IMR-90 (cell line): Measurements from ENCODE around the gene PRKAG2. TPM values are rescaled to one million over a fixed set of nuclear protein-coding genes. Genes with fewer than 3 reads are reported as not detected.

Experiments used
- ATAC-seq: fragments of 200-7000 bp; cut with Tn5 transposase; 2 replicates; pipeline ENCODE4 v1.9.1; 2020; ENCODE audit warnings: low read depth, mild to moderate bottlenecking, moderate library complexity
- BruUV-seq: library from RNA; stranded (reverse); fragments of 400-500 nt; replicated peaks from 2 replicates; lab custom pipeline; 2021; lab: Mats Ljungman, UMichigan
- CTCF ChIA-PET: fragments of 300-600 bp; formaldehyde crosslinking; extraction: SDS; loops from one replicate; lab custom pipeline; 2021; ENCODE audit warnings: antibody characterized with exemption; lab: Yijun Ruan, JAX
- POLR2A ChIA-PET: fragments of 300-600 bp; sonication (Branson Sonifier 250); formaldehyde crosslinking; loops from one replicate; lab custom pipeline; 2022; ENCODE audit warnings: antibody characterized with exemption; ENCODE audit not compliant: unreplicated experiment; lab: Charles Lee
- DNase-seq: peaks from one replicate; pipeline ENCODE4 v3.0.0; 2013
- H2AFZ ChIP-seq: replicated peaks from 2 replicates; pipeline ENCODE3; 2013; ENCODE audit warnings: low read length, mild to moderate bottlenecking; ENCODE audit not compliant: poor library complexity
- H2AK5ac ChIP-seq: 2 replicates; pipeline ENCODE4 v1.6.1; 2013; ENCODE audit warnings: low read depth, low read length, inconsistent platforms
- H2AK9ac ChIP-seq: replicated peaks from 2 replicates; pipeline ENCODE3; 2013; ENCODE audit warnings: mild to moderate bottlenecking, low read depth, low read length, moderate library complexity; ENCODE audit not compliant: poor library complexity
- H2BK120ac ChIP-seq: 2 replicates; pipeline ENCODE4 v1.6.1; 2013; ENCODE audit warnings: low read depth, low read length, inconsistent platforms
- H2BK15ac ChIP-seq: 3 replicates; pipeline ENCODE4 v1.6.1; 2013; ENCODE audit warnings: low read depth, low read length, inconsistent platforms
- H2BK20ac ChIP-seq: 2 replicates; pipeline ENCODE4 v1.6.1; 2013; ENCODE audit warnings: low read depth, mild to moderate bottlenecking, inconsistent platforms, low read length, moderate library complexity
- H2BK5ac ChIP-seq: 2 replicates; pipeline ENCODE4 v1.6.1; 2013; ENCODE audit warnings: mild to moderate bottlenecking, low read depth, low read length, inconsistent platforms; ENCODE audit not compliant: poor library complexity, severe bottlenecking
- H3K14ac ChIP-seq: replicated peaks from 2 replicates; pipeline ENCODE4 v1.6.1; 2013; ENCODE audit warnings: low read depth, low read length, inconsistent platforms
- H3K18ac ChIP-seq: 2 replicates; pipeline ENCODE4 v1.6.1; 2013; ENCODE audit warnings: low read depth, low read length, control low read depth
- H3K23ac ChIP-seq: 2 replicates; pipeline ENCODE4 v1.6.1; 2013; ENCODE audit warnings: low read depth, low read length, inconsistent platforms
- H3K27ac ChIP-seq: 2 replicates; pipeline ENCODE4 v1.5.1; 2013; ENCODE audit warnings: mild to moderate bottlenecking, control low read depth, low read length; ENCODE audit not compliant: insufficient read depth
- H3K27me3 ChIP-seq: 2 replicates; pipeline ENCODE4 v1.6.1; 2013; ENCODE audit warnings: low read length; ENCODE audit not compliant: control insufficient read depth, insufficient read depth
- H3K36me3 ChIP-seq: 2 replicates; pipeline ENCODE4 v1.6.1; 2013; ENCODE audit warnings: low read length, mixed read lengths; ENCODE audit not compliant: control insufficient read depth, insufficient read depth
- H3K4ac ChIP-seq: 2 replicates; pipeline ENCODE4 v1.6.1; 2013; ENCODE audit warnings: low read depth, low read length, inconsistent platforms
- H3K4me1 ChIP-seq: 2 replicates; pipeline ENCODE4 v1.6.1; 2013; ENCODE audit warnings: low read length, mixed read lengths; ENCODE audit not compliant: control insufficient read depth, insufficient read depth
- H3K4me2 ChIP-seq: 2 replicates; pipeline ENCODE4 v1.6.1; 2013; ENCODE audit warnings: low read depth, mild to moderate bottlenecking, control low read depth, low read length, moderate library complexity
- H3K4me3 ChIP-seq: 2 replicates; pipeline ENCODE4 v1.5.1; 2013; ENCODE audit warnings: low read depth, mild to moderate bottlenecking, control low read depth, low read length, moderate library complexity; ENCODE audit not compliant: insufficient read depth
- H3K56ac ChIP-seq: 2 replicates; pipeline ENCODE4 v1.6.1; 2013; ENCODE audit warnings: low read length, inconsistent platforms; ENCODE audit not compliant: insufficient read depth; ENCODE audit errors: extremely low read depth
- H3K79me1 ChIP-seq, 2 experiments: 2 replicates each; pipeline ENCODE4 v1.6.1; 2013; ENCODE audit warnings: low read length in 2 of 2, inconsistent platforms in 1 of 2, low read depth in 1 of 2
- H3K9ac ChIP-seq: 2 replicates; pipeline ENCODE4 v1.6.1; 2013; ENCODE audit warnings: low read depth, low read length, control low read depth
- H3K9me1 ChIP-seq: 2 replicates; pipeline ENCODE4 v1.6.1; 2013; ENCODE audit warnings: low read length, inconsistent platforms; ENCODE audit not compliant: insufficient read depth
- H3K9me3 ChIP-seq: 2 replicates; pipeline ENCODE4 v1.6.1; 2013; ENCODE audit warnings: low read length; ENCODE audit not compliant: control insufficient read depth, insufficient read depth
- H4K20me1 ChIP-seq: 2 replicates; pipeline ENCODE4 v1.6.1; 2013; ENCODE audit warnings: low read length, inconsistent platforms; ENCODE audit not compliant: insufficient read depth
- H4K5ac ChIP-seq: 2 replicates; pipeline ENCODE4 v1.6.1; 2013; ENCODE audit warnings: mild to moderate bottlenecking, low read depth, low read length, control low read depth
- H4K8ac ChIP-seq, 2 experiments: 2 replicates each; pipeline ENCODE4 v1.6.1; 2013; ENCODE audit warnings: low read depth in 2 of 2, low read length in 2 of 2, control low read depth in 1 of 2, inconsistent platforms in 1 of 2
- H4K91ac ChIP-seq: 2 replicates; pipeline ENCODE4 v1.6.1; 2013; ENCODE audit warnings: low read depth, low read length, inconsistent platforms; ENCODE audit not compliant: insufficient read depth
- BHLHE40 ChIP-seq: fragments of 150-350 bp; IDR thresholded peaks from 2 replicates; pipeline ENCODE4 v1.6.1; 2016; ENCODE audit warnings: mild to moderate bottlenecking, low read depth, low read length
- CEBPB ChIP-seq: IDR thresholded peaks from 2 replicates; pipeline ENCODE4 v1.6.1; 2012; ENCODE audit warnings: low read depth, low read length, improper control_type of control experiment
- ELK1 ChIP-seq: fragments of 150-350 bp; IDR thresholded peaks from 2 replicates; pipeline ENCODE4 v1.6.1; 2016; ENCODE audit warnings: low read depth, mild to moderate bottlenecking, low read length, moderate library complexity, borderline replicate concordance
- MAFK ChIP-seq: IDR thresholded peaks from 2 replicates; pipeline ENCODE4 v1.6.1; 2012; ENCODE audit warnings: low read depth, low read length, improper control_type of control experiment
- POLR2A ChIP-seq: IDR thresholded peaks from 2 replicates; pipeline ENCODE4 v1.6.1; 2012; ENCODE audit warnings: mild to moderate bottlenecking, low read depth, low read length
- RAD21 ChIP-seq: IDR thresholded peaks from 2 replicates; pipeline ENCODE4 v1.6.1; 2012; ENCODE audit warnings: low read length, improper control_type of control experiment
- RCOR1 ChIP-seq: IDR thresholded peaks from 2 replicates; pipeline ENCODE4 v1.6.1; 2012; ENCODE audit warnings: mild to moderate bottlenecking, low read length, improper control_type of control experiment; ENCODE audit not compliant: insufficient replicate concordance
- RFX5 ChIP-seq: IDR thresholded peaks from 2 replicates; pipeline ENCODE4 v1.8.0; 2012; ENCODE audit warnings: low read depth, mild to moderate bottlenecking, low read length, moderate library complexity
- WGBS, 2 experiments: methylation state at CpG; one replicate each; pipeline versions ENCODE4 v1.1.5 to v1.1.7; 2013; ENCODE audit warnings: missing lambda C conversion rate in 2 of 2; ENCODE audit not compliant: insufficient read length in 1 of 2; ENCODE audit errors: extremely low coverage in 2 of 2; 5-methylcytosine and 5-hydroxymethylcytosine counted together
- dilution Hi-C: fragments of 300-500 bp; cut with HindIII; formaldehyde crosslinking; loops from one replicate; pipeline ENCODE4 v1.14.3; 2018; ENCODE audit warnings: low sequenced_read_pairs; ENCODE audit not compliant: unreplicated experiment
- in situ Hi-C: fragments of 300-500 bp; cut with MboI; formaldehyde crosslinking; loops from 3 replicates; pipeline ENCODE4 v1.14.3; 2019; ENCODE audit warnings: low sequenced_read_pairs, inconsistent platforms, mixed read lengths
- intact Hi-C: fragments of 100-400 bp; cut with micrococcal nuclease; formaldehyde crosslinking; loops from 2 replicates; pipeline ENCODE4 v1.10.0; 2022
- polyA plus RNA-seq, 3 experiments: library from polyadenylated mRNA; depleted of rRNA; stranded (reverse); fragments of >200 nt; gene quantifications; 2 replicates each; pipeline ENCODE4 v1.2.3, GENCODE V29; 2012; ENCODE audit warnings: low replicate concordance in 1 of 3
- total RNA-seq: library from RNA; depleted of rRNA; stranded (reverse); fragments of >200 nt; gene quantifications from 2 replicates; pipeline ENCODE4 v1.2.3, GENCODE V29; 2012
- TF ChIP-seq, protein P1 (sequence below): conservative IDR thresholded peaks from 2 replicates; pipeline ENCODE4 v1.5.1; 2012; ENCODE audit warnings: mild to moderate bottlenecking, low read depth, low read length, improper control_type of control experiment

PRKAG2 gene
- total and polyA plus RNA-seq, 2 of the 4 experiments (the other 2 are of a cell fraction): 15.4 to 21.6 TPM

DNA sequence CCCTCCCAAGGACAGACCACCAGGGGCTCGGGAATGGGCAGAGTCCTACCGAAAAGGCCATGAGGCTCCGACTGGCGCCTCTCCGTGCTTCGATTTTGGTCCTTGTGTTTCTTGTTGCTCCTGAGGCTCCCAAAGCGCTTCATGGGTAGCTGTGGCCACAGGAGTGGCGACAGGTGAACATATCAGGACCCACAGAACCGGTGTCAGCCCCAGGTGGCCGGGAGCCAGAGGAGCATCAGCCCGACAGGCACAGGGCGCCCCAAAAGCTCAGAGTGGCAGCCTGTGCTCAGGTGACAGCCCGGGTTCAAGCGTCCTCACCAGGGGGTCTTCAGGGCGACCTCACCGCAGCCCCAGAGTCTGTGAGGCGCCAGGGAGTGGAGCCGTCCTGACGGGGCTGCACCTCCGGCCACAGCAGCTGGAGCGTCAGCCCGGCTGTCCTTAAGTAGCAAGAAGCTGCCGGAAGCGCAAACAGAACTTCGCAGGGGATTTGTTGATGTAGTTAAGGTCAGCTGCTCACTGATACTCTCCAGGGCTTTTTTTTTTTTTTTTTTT lies 141.0 kb downstream of the PRKAG2 start:
- H3K14ac ChIP-seq: peak overlapping the region; percentile 53
- H3K9me1 ChIP-seq: 0 out of 2 replicates have a peak, but pooled peaks cover 8% of the 10 kb centered on the region
- H3K79me1 ChIP-seq: peaks cover 0 to 12% of the 10 kb centered on the region in 2 experiments; a peak in 1 of 4 replicates
- ATAC-seq: peak; percentile 69
- TSS peak; percentile 62 for BruUV-seq
- CTCF ChIA-PET: interaction anchor here (0.6 to 1.5 kb wide), 5 partner anchors 9 to 421 kb away, joined by 3 to 5 read pairs (median 4); no protein-coding TSS in a partner anchor
- H3K4me3 ChIP-seq: peak overlapping the region; percentile 28
- TF ChIP-seq, protein P1, sequence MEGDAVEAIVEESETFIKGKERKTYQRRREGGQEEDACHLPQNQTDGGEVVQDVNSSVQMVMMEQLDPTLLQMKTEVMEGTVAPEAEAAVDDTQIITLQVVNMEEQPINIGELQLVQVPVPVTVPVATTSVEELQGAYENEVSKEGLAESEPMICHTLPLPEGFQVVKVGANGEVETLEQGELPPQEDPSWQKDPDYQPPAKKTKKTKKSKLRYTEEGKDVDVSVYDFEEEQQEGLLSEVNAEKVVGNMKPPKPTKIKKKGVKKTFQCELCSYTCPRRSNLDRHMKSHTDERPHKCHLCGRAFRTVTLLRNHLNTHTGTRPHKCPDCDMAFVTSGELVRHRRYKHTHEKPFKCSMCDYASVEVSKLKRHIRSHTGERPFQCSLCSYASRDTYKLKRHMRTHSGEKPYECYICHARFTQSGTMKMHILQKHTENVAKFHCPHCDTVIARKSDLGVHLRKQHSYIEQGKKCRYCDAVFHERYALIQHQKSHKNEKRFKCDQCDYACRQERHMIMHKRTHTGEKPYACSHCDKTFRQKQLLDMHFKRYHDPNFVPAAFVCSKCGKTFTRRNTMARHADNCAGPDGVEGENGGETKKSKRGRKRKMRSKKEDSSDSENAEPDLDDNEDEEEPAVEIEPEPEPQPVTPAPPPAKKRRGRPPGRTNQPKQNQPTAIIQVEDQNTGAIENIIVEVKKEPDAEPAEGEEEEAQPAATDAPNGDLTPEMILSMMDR: no peak
- no peak for TF ChIP-seq RFX5
- TF ChIP-seq POLR2A: no peak; the same call in 1 of the 2 replicates
- no peak for TF ChIP-seq RAD21
- TF ChIP-seq RCOR1: no peak
- no peak for TF ChIP-seq ELK1
- no peak for TF ChIP-seq BHLHE40
- TF ChIP-seq CEBPB: no peak
- no peak for TF ChIP-seq MAFK
- dilution Hi-C loops (no loop called here), in situ Hi-C loops (no loop called here), intact Hi-C loops (loop anchor here (1.0 kb wide), 1 partner anchor 49 kb away; no protein-coding TSS in a partner anchor)
- DNase-seq: no peak
- no peaks in the 10 kb centered on the region for H3K36me3 ChIP-seq
- no peaks in the 10 kb centered on the region for H3K27me3 ChIP-seq
- peak overlapping the region; percentile 58 for H3K9ac ChIP-seq
- H2BK15ac ChIP-seq: peak overlapping the region; percentile 73; the same call in 2 of the 3 replicates
- peak overlapping the region; percentile 22 for H4K5ac ChIP-seq
- peaks cover 21% of the 10 kb centered on the region for H3K4me1 ChIP-seq
- peak overlapping the region; percentile 86 for H2BK120ac ChIP-seq
- peak overlapping the region; percentile 83 for H4K91ac ChIP-seq
- H4K8ac ChIP-seq: peak overlapping the region; percentile 56 to 89
- no peaks in the 10 kb centered on the region for H4K20me1 ChIP-seq
- peak overlapping the region; percentile 88 for H2AK9ac ChIP-seq
- WGBS, 2 experiments: 72% methylated on average over 7 of the region's 25 CpGs; no CpG with 5 or more reads in 1 of the 2 experiments
- H3K4me2 ChIP-seq: peak overlapping the region; percentile 68
- peak overlapping the region; percentile 79 for H2BK5ac ChIP-seq
- no peaks in the 10 kb centered on the region for H3K9me3 ChIP-seq
- peak overlapping the region; percentile 47 for H3K23ac ChIP-seq
- POLR2A ChIA-PET: interaction anchor here (1.0 kb wide), 1 partner anchor 8 kb away, joined by 3 read pairs; no protein-coding TSS in a partner anchor
- peak overlapping the region; percentile 81 for H3K4ac ChIP-seq
- H2AFZ ChIP-seq: peak overlapping the region; percentile 87
- peak overlapping the region; percentile 63 for H2BK20ac ChIP-seq
- H3K18ac ChIP-seq: peak overlapping the region; percentile 67
- peak overlapping the region; percentile 77 for H3K27ac ChIP-seq
- H2AK5ac ChIP-seq: peak overlapping the region; percentile 86
- H3K56ac ChIP-seq: peak overlapping the region; percentile 47; the same call in 1 of the 2 replicates
